GM18505 (cell line): ENCODE data around the gene WDPCP.
"Not testable (repeated sequence)": the region's sequence is repeated elsewhere in the genome, so short reads cannot be mapped to it uniquely, and the experiment has no call there.

ENCODE experiments used
- ATAC-seq: cut with Tn5 transposase; IDR thresholded peaks from one replicate; pipeline ENCODE4 v1.9.1; 2021; ENCODE audit not compliant: unreplicated experiment
- POLR2A ChIP-seq: IDR thresholded peaks from 4 replicates; pipeline ENCODE4 v1.6.1; 2011; ENCODE audit warnings: borderline replicate concordance; ENCODE audit not compliant: insufficient read depth, insufficient read length; ENCODE audit errors: extremely low read depth

The WDPCP gene

GRCh38 chr2:63572001-63572400 is 16.3 kb downstream of the WDPCP start:
- TF ChIP-seq POLR2A, result no peak
- no peak for ATAC-seq

GRCh38 chr2:63571291-63571690 is 17.0 kb downstream of the WDPCP start:
- no peak for TF ChIP-seq POLR2A
- ATAC-seq, result no peak

- TF ChIP-seq POLR2A, result no peak
- ATAC-seq, result no peak
Measured at GRCh38 chr2:63569740-63570139, 18.5 kb downstream of the WDPCP start.

GRCh38 chr2:63562751-63563150 is 25.5 kb downstream of the WDPCP start:
- no peak for ATAC-seq
- TF ChIP-seq POLR2A, result no peak

GRCh38 chr2:63558922-63559321 is 29.4 kb downstream of the WDPCP start:
- not testable (repeated sequence) for ATAC-seq

GRCh38 chr2:63557819-63558218 is 30.5 kb downstream of the WDPCP start:
- not testable (repeated sequence) for ATAC-seq

GRCh38 chr2:63555931-63556330 is 32.3 kb downstream of the WDPCP start:
- no peak for ATAC-seq
- no peak for TF ChIP-seq POLR2A

GRCh38 chr2:63555299-63555698 is 33.0 kb downstream of the WDPCP start:
- TF ChIP-seq POLR2A, result no peak
- ATAC-seq, result no peak

- TF ChIP-seq POLR2A, result no peak
- no peak for ATAC-seq
Measured at GRCh38 chr2:63553049-63553448, 35.2 kb downstream of the WDPCP start.

GRCh38 chr2:63545023-63545422 is 43.3 kb downstream of the WDPCP start:
- no peak for ATAC-seq
- TF ChIP-seq POLR2A, result no peak

GRCh38 chr2:63544017-63544627 is 44.2 kb downstream of the WDPCP start:
- TF ChIP-seq POLR2A, result no peak
- ATAC-seq, result no peak

- ATAC-seq, result no peak
- TF ChIP-seq POLR2A, result no peak
Measured at GRCh38 chr2:63539416-63540162, 48.7 kb downstream of the WDPCP start.

- no peak for ATAC-seq
- TF ChIP-seq POLR2A, result no peak
Measured at GRCh38 chr2:63538390-63538789, 49.9 kb downstream of the WDPCP start.

- ATAC-seq, result no peak
Measured at GRCh38 chr2:63537306-63537705, 51.0 kb downstream of the WDPCP start.

More at GRCh38 chr2:63537306-63537705, 51.0 kb downstream of the WDPCP start:
- no peak for TF ChIP-seq POLR2A
